HG02763 (cell line): ENCODE data around the gene PHF1.
"Not testable (repeated sequence)": the region's sequence is repeated elsewhere in the genome, so short reads cannot be mapped to it uniquely, and the experiment has no call there.

Experiments used
- ATAC-seq: cut with Tn5 transposase; IDR thresholded peaks from one replicate; pipeline ENCODE4 v1.9.1; 2021; ENCODE audit warnings: mild to moderate bottlenecking, moderate library complexity; ENCODE audit not compliant: unreplicated experiment

PHF1 gene

DNA sequence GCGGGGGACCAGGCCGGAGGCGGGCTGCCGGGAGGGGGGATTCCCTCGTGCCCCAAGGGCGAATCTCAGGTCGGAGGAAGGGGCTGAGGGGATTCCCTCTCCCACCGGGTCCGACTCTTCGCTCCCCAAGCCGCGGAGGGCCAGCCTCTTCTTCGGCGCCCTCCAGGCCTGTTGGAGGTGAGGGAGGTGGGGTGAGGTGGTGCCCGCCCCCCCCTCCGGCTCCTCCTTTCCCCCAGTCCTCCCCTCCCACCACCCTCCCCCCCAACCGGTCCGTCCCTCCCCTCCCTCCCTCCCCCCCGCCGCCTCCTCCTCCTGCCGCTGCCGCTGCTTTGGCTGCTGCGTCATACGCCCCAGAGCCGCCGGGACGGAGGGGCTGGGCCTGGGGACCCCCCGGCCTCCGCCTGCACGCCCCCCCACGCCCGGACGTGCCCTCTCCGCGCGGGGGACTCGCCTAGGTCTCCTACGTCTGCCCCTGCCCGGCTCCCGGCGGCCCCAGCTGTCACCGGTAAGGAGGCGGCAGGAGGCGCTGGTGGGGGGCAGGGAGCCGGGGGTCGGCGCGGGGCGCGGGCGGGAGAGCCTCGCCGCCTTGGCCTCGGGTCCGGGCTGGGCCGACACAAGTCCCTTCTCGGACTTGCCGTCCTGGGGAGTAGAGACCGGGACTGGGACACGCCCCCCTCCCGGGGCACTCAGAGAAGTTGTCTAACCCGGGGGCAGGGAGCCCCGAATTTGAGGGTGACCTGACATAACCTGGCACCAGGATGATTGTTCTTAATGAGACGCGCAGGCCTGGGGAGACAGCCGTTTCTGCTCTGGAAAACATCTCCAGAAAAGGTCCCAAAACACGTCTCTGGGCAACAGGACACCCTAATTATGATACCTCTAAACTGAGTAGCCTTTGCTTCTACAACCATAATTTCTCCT lies at the start of gene PHF1:
TSS of gene PHF1 (plus strand) at position 304 of the 921 bp plus-strand sequence. CDS start 1,250 bp downstream, outside the sequence.
- peak; percentile 25 for ATAC-seq

- ATAC-seq = not testable (repeated sequence)
These were observed 47.3 kb upstream of the PHF1 start for GRCh38 chr6:33363486-33363885.

DNA sequence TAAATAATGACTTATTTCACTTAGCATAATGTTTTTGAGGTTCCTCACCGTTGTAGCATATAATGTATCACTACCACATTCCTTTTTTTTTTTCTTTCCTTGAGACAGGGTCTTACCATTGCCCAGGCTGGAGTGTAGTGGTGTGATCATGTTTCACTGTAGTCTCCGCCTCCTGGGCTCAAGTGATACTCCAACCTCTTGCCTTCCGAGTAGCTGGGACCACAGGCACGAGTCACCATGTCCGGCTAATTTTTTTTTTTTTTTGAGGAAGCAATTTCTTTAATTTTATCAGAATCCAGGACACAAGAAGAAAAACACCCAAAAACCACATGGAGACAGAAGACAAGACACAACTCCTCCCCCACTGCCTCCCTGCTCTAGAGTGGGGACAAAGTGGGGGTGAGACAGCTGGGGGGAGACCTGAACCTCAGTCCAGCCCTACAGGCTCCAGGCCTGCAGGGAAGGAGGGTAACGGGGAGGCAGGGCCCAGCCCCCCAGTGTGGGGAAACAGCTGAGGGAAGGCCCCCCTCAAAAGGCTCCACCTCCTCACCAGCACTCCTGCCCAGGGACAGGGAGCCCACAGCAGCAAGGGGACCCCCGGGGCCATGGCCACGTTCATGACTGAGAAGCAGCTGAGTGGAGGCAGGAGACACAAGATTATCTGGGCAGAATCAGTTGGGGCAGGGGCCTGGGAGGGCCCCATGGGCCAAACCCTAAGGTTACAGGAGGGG lies 46.2 kb upstream of the PHF1 start:
- not testable (repeated sequence) for ATAC-seq

- ATAC-seq = not testable (repeated sequence)
These were observed 45.4 kb upstream of the PHF1 start for GRCh38 chr6:33365206-33365971.

- ATAC-seq = no peak
These were observed 43.7 kb upstream of the PHF1 start for GRCh38 chr6:33367009-33367714.

- not testable (repeated sequence) for ATAC-seq
These were observed 43.1 kb upstream of the PHF1 start for GRCh38 chr6:33367715-33368025.

- ATAC-seq = not testable (repeated sequence)
These were observed 38.9 kb upstream of the PHF1 start for GRCh38 chr6:33371901-33372300.

DNA sequence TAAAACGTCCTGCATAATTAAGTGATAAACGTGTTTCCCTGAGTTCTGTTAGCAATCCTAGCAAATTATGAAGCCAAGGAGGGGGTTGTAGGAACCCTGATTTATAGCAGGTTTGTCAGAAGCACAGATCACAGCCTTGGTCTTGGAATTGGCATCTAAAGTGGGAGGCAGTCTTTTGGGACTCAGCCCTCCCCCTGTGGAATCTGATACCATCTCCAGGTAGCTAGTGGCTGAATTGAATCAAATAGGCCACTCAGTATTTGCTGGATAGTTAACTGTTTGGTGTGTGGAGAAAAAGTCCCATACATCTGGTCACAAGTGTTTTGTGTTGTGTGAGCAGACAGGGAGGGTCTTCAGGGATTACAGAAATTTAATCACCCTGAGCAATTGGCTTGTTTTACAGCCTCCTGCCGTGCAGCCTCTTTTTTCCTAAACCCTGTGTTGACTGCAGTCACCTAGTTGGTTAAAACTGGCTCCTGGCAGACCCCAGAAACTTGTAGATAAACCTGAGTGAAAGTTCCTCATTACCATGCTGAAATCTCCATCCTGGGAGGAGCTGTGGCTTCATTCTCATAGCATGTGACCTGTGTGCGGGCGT lies 38.2 kb upstream of the PHF1 start:
- no peak for ATAC-seq

DNA sequence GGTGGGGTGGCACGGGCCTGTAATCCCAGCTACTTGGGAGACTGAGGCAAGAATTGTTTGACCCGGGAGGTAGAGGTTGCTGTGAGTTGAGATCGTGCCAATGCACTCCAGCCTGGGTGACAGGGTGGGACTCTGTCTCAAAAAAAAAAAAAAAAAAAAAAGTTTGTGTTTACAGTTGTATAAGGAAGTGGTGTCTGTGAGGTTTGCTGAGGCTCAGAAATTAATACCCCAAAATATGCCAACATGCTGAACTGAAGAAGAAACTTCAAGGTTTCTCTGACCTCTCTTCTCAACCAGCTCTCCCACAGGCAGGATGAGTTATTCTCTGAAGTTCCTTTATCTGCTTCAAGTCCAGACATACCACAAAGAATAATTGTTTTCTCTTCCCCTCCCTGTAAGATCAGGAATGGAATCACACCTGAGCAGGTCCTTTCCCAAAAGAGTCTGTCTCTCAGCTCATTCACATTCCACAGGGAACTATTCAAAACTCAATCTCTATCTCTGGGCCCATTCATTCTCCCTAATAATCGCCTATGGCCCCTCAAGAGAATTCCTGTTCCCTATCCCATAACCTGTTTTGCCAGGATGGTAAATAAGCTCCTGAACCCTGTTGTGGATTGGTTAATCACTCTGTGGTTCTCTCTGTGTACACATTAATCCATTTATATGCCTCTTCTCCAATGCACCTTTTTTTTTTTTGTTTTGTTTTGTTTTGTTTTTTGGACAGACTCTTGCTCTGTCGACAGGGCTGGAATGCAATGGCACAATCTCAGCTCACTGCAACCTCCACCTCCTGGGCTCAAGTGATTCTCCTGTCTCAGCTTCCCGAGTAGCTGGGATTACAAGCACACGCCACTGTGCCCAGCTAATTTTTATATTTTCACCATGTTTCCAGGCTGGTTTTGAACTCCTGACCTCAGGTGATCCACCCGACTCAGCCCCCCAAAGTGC lies 36.6 kb upstream of the PHF1 start:
- ATAC-seq = no peak

DNA sequence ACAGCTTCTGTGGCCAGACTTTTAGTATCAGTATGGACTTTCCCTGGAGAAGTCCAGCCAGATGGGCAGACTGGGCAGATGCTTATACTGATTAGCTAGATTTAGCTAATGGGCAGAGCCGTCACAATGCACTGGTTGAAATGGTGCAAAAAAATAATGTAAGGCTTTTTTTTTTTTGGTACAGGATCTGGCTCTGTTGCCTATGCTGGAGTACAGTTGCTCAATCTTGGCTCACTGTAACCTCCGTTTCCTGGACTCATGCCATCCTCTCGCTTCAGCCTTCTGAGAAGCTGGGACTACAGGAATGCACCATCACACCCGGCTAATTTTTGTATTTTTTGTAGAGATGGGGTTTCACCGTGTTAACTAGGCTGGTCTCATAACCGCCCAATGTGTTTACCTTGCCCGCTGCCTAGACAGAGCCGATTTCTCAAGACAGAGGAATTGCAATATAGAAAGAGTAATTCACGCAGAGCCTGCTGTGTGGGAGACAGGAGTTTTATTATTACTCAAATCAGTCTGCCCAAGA lies 35.6 kb upstream of the PHF1 start:
- ATAC-seq = no peak

DNA sequence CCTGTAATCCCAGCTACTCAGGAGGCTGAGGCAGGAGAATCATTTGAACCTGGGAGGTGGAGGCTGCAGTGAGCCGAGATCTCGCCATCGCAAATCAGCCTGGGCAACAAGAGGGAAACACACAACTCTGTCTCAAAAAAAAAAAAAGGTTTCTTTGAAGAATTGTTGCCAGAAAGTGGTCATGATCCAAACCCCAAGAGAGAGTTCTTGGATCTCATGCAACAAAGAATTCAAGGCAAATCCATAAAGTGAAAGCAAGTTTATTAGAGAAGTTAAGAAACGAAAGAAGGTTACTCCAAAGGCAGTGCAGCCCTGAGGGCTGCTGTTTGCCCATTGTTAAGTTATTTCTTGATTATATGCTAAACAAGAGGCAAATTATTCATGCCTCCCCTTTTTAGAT lies 33.6 kb upstream of the PHF1 start:
- no peak for ATAC-seq

DNA sequence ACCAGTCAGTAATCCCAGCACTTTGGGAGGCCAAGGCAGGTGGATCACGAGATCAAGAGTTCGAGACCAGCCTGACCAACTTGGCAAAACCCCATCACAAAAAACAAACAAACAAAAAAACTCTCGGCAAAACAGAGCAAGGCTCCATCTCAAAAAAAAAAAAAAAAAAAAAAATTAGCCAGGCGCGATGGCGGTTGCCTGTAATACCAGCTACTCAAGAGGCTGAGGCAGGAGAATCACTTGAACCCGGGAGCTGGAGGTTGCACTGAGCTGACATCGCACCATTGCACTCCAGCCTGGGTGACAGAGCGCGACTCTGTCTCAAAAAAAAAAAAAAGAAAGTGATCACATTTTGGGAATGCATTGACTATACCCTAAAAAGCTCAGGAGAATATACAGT lies 31.6 kb upstream of the PHF1 start:
- ATAC-seq = not testable (repeated sequence)

- ATAC-seq = no peak
These were observed 30.4 kb upstream of the PHF1 start for GRCh38 chr6:33380272-33380981.

- no peak for ATAC-seq
These were observed 27.2 kb upstream of the PHF1 start for GRCh38 chr6:33383427-33384185.

DNA sequence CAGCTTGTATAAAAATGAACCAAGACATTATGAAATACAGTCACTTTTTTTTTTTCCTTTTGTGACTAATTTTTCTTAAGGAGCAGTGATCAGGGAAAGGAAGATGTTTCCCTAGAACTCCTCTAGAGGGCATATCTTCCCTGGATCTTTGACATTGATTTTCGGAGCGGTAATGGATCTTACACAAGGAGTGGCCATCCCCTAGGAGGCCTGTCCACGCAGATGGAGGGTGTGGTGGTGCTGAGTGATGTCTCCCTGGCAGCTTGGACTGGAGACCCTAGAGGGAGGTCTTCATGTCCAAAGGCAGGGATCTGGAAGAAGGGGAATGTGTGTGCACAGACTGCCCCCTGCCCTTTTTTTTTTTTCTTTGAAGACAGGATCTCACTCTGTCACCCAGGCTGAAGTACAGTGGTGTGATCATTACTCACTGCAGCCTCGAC lies 26.2 kb upstream of the PHF1 start:
- no peak for ATAC-seq

DNA sequence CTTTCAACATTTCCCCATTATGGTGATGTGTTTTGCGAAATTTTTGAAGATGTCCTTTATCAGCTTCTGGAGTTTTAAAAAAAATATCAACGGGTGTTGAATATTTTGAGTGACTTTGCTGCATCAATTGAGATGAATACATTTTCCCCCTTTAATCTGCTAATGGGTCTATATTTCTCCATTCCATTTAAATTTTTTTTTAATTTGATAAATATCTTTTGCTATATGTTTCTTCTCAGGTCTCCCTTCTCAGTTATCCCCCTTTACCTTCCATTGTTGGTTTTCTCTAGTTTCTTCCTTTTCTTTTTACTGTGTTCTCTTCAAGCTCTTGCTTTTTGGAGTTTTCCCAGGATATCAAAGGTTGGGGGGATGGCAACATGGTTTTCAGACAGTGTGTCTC lies 20.6 kb upstream of the PHF1 start:
- no peak for ATAC-seq

- no peak for ATAC-seq
These were observed 20.0 kb upstream of the PHF1 start for GRCh38 chr6:33390767-33391277.
